Measurements from ENCODE around the gene CCDC188. TPM values are rescaled to one million over a fixed set of nuclear protein-coding genes. Genes with fewer than 3 reads are reported as not detected.

The CCDC188 gene
- total and polyA plus RNA-seq, 9 of the 15 experiments (the other 6 are each of a cell fraction or from before 2014, with no cell fraction given): not detected

DNA sequence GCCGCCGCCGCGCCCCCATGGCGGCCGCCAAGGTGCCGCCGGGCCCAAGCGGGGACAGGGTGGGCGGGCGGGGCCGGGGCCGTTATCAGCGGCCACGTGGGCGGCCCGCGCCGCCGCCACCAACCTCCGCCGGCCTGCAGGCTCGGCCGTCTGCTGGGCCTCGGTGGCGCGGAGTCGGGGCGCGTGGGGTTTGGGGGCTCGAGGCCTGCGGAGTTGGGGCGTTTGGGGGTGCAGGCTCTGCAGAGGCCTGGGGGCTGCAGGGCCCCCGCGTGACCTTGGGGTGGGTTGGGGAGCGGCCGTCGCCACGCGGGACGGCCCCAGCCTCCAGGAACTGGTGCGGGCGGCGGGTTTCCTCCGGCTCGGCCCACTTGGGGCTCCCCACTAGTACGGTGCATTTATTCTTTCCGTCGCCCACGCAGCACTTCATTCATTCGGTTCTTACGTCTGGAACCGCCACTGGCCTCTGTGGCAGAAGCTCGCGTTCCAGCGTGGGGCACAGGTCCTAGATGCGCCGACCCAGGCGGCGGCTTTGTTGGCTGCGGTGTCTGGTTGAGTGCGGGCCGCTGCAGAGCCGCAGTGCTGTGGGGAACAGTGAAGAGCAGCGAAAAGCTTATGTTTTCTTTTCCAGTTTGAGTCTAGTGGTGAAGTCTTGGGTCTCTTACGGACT is 33.1 kb downstream of the CCDC188 start (continued):
- TF ChIP-seq, protein P1, sequence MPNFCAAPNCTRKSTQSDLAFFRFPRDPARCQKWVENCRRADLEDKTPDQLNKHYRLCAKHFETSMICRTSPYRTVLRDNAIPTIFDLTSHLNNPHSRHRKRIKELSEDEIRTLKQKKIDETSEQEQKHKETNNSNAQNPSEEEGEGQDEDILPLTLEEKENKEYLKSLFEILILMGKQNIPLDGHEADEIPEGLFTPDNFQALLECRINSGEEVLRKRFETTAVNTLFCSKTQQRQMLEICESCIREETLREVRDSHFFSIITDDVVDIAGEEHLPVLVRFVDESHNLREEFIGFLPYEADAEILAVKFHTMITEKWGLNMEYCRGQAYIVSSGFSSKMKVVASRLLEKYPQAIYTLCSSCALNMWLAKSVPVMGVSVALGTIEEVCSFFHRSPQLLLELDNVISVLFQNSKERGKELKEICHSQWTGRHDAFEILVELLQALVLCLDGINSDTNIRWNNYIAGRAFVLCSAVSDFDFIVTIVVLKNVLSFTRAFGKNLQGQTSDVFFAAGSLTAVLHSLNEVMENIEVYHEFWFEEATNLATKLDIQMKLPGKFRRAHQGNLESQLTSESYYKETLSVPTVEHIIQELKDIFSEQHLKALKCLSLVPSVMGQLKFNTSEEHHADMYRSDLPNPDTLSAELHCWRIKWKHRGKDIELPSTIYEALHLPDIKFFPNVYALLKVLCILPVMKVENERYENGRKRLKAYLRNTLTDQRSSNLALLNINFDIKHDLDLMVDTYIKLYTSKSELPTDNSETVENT (CRISPR knock-in tag; IDR thresholded peaks at IDR 0.05): peak; percentile 92
- TF ChIP-seq IFI16 (CRISPR knock-in tag; IDR thresholded peaks at IDR 0.05) (no peak), ZNF507 (tag; conservative IDR thresholded peaks at IDR 0.05) (no peak), PHTF2 (CRISPR knock-in tag; IDR thresholded peaks at IDR 0.05) (0 out of 2 replicates have a peak, but pooled peaks have one; percentile 8), ZNF695 (CRISPR knock-in tag; IDR thresholded peaks at IDR 0.05) (no peak), RHOXF2B (CRISPR knock-in tag; conservative IDR thresholded peaks at IDR 0.05) (no peak), ZSCAN32 (CRISPR knock-in tag; IDR thresholded peaks at IDR 0.05) (no peak), JUNB (CRISPR knock-in tag; conservative IDR thresholded peaks at IDR 0.05) (no peak), GABPB2 (CRISPR knock-in tag; conservative IDR thresholded peaks at IDR 0.05) (no peak; the same call in 1 of the 2 replicates), HSF4 (CRISPR knock-in tag; IDR thresholded peaks at IDR 0.05; ENCODE audit: borderline replicate concordance) (0 out of 2 replicates have a peak, but pooled peaks have one; percentile 29), MAZ (CRISPR knock-in tag; conservative IDR thresholded peaks at IDR 0.05 in 1 of 2, IDR thresholded peaks at IDR 0.05 in 1 of 2) (no peak; a peak in 2 of 4 replicates), HDAC8 (tag; IDR thresholded peaks at IDR 0.05) (peak; percentile 73; the same call in 1 of the 2 replicates), SP2 (IDR thresholded peaks at IDR 0.05; ENCODE audit: extremely low read depth, low read depth, low read length, poor library complexity, severe bottlenecking) (no peak)
- TF ChIP-seq, protein P2, sequence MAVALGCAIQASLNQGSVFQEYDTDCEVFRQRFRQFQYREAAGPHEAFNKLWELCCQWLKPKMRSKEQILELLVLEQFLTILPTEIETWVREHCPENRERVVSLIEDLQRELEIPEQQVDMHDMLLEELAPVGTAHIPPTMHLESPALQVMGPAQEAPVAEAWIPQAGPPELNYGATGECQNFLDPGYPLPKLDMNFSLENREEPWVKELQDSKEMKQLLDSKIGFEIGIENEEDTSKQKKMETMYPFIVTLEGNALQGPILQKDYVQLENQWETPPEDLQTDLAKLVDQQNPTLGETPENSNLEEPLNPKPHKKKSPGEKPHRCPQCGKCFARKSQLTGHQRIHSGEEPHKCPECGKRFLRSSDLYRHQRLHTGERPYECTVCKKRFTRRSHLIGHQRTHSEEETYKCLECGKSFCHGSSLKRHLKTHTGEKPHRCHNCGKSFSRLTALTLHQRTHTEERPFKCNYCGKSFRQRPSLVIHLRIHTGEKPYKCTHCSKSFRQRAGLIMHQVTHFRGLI (CRISPR knock-in tag; IDR thresholded peaks at IDR 0.05): no peak
- TF ChIP-seq, protein P3, sequence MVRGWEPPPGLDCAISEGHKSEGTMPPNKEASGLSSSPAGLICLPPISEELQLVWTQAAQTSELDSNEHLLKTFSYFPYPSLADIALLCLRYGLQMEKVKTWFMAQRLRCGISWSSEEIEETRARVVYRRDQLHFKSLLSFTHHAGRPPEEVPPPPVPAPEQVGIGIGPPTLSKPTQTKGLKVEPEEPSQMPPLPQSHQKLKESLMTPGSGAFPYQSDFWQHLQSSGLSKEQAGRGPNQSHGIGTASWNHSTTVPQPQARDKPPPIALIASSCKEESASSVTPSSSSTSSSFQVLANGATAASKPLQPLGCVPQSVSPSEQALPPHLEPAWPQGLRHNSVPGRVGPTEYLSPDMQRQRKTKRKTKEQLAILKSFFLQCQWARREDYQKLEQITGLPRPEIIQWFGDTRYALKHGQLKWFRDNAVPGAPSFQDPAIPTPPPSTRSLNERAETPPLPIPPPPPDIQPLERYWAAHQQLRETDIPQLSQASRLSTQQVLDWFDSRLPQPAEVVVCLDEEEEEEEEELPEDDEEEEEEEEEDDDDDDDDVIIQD (CRISPR knock-in tag; IDR thresholded peaks at IDR 0.05): no peak; the same call in 1 of the 2 replicates
- TF ChIP-seq, protein P4, sequence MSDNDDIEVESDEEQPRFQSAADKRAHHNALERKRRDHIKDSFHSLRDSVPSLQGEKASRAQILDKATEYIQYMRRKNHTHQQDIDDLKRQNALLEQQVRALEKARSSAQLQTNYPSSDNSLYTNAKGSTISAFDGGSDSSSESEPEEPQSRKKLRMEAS (CRISPR knock-in tag; IDR thresholded peaks at IDR 0.05): no peak
- TF ChIP-seq, protein P5, sequence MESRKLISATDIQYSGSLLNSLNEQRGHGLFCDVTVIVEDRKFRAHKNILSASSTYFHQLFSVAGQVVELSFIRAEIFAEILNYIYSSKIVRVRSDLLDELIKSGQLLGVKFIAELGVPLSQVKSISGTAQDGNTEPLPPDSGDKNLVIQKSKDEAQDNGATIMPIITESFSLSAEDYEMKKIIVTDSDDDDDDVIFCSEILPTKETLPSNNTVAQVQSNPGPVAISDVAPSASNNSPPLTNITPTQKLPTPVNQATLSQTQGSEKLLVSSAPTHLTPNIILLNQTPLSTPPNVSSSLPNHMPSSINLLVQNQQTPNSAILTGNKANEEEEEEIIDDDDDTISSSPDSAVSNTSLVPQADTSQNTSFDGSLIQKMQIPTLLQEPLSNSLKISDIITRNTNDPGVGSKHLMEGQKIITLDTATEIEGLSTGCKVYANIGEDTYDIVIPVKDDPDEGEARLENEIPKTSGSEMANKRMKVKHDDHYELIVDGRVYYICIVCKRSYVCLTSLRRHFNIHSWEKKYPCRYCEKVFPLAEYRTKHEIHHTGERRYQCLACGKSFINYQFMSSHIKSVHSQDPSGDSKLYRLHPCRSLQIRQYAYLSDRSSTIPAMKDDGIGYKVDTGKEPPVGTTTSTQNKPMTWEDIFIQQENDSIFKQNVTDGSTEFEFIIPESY (CRISPR knock-in tag; IDR thresholded peaks at IDR 0.05): no peak
- TF ChIP-seq, protein P6, sequence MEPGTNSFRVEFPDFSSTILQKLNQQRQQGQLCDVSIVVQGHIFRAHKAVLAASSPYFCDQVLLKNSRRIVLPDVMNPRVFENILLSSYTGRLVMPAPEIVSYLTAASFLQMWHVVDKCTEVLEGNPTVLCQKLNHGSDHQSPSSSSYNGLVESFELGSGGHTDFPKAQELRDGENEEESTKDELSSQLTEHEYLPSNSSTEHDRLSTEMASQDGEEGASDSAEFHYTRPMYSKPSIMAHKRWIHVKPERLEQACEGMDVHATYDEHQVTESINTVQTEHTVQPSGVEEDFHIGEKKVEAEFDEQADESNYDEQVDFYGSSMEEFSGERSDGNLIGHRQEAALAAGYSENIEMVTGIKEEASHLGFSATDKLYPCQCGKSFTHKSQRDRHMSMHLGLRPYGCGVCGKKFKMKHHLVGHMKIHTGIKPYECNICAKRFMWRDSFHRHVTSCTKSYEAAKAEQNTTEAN (CRISPR knock-in tag; IDR thresholded peaks at IDR 0.05): no peak
